Measurements from ENCODE around the gene ATG9B.

ATG9B gene

GRCh38 chr7:151000897-151001495, 23.3 kb downstream of the ATG9B start:
- no peak for DNase-seq (ENCODE audit: low read depth, low spot score)

GRCh38 chr7:150999497-151000230, 24.6 kb downstream of the ATG9B start:
- no peak for DNase-seq (ENCODE audit: low read depth, low spot score)

- no peak for DNase-seq (ENCODE audit: low read depth, low spot score)
These were observed 25.3 kb downstream of the ATG9B start for GRCh38 chr7:150999001-150999400.

GRCh38 chr7:150998341-150998740, 26.0 kb downstream of the ATG9B start:
- DNase-seq (ENCODE audit: low read depth, low spot score) = no peak

- no peak for DNase-seq (ENCODE audit: low read depth, low spot score)
These were observed 26.5 kb downstream of the ATG9B start for GRCh38 chr7:150997817-150998216.

- DNase-seq (ENCODE audit: low read depth, low spot score) = no peak
These were observed 27.2 kb downstream of the ATG9B start for GRCh38 chr7:150997075-150997511.

- no peak for DNase-seq (ENCODE audit: low read depth, low spot score)
These were observed 27.8 kb downstream of the ATG9B start for GRCh38 chr7:150996376-150997074.

GRCh38 chr7:150994838-150995510, 29.3 kb downstream of the ATG9B start:
- DNase-seq (ENCODE audit: low read depth, low spot score) = no peak

- no peak for DNase-seq (ENCODE audit: low read depth, low spot score)
These were observed 30.0 kb downstream of the ATG9B start for GRCh38 chr7:150994141-150994837.

GRCh38 chr7:150993511-150993910, 30.8 kb downstream of the ATG9B start:
- DNase-seq (ENCODE audit: low read depth, low spot score) = no peak

- DNase-seq (ENCODE audit: low read depth, low spot score) = no peak
These were observed 31.4 kb downstream of the ATG9B start for GRCh38 chr7:150992833-150993302.

- no peak for DNase-seq (ENCODE audit: low read depth, low spot score)
These were observed 32.1 kb downstream of the ATG9B start for GRCh38 chr7:150992051-150992640.

- no peak for DNase-seq (ENCODE audit: low read depth, low spot score)
These were observed 33.7 kb downstream of the ATG9B start, which contains the start of gene NOS3 for GRCh38 chr7:150990416-150991186. NOS3 (plus strand) TSS chr7:150991017; CDS start chr7:150993804, 2,787 bp downstream.

- no peak for DNase-seq (ENCODE audit: low read depth, low spot score)
These were observed 34.8 kb downstream of the ATG9B start for GRCh38 chr7:150989456-150989855.

GRCh38 chr7:150988230-150989226, 35.8 kb downstream of the ATG9B start:
- no peak for DNase-seq (ENCODE audit: low read depth, low spot score)

- no peak for DNase-seq (ENCODE audit: low read depth, low spot score)
These were observed 37.7 kb downstream of the ATG9B start for GRCh38 chr7:150986556-150986955.

GRCh38 chr7:150986099-150986512, 38.2 kb downstream of the ATG9B start:
- no peak for DNase-seq (ENCODE audit: low read depth, low spot score)

GRCh38 chr7:150983893-150984368, 40.4 kb downstream of the ATG9B start:
- no peak for DNase-seq (ENCODE audit: low read depth, low spot score)

- no peak for DNase-seq (ENCODE audit: low read depth, low spot score)
These were observed 41.9 kb downstream of the ATG9B start for GRCh38 chr7:150982351-150982750.

All from smooth muscle cell of the brain vasculature (primary cell).